HepG2 (cell line): ENCODE measurements around the gene CTSZ. TPM values are rescaled to one million over a fixed set of nuclear protein-coding genes. Genes with fewer than 3 reads are reported as not detected.

Experiments used
- ARNT ChIP-seq: fragments of 450-650 bp; IDR thresholded peaks from 2 replicates; pipeline ENCODE4 v1.6.1; 2017
- HMGXB3 ChIP-seq: sonication (generic); formaldehyde crosslinking; IDR thresholded peaks from 2 replicates; pipeline ENCODE4 v1.4.0; 2020; ENCODE audit warnings: missing genetic modification reagents, borderline replicate concordance
- JUNB ChIP-seq: sonication (generic); formaldehyde crosslinking; IDR thresholded peaks from 2 replicates; pipeline ENCODE4 v1.8.0; 2022; ENCODE audit warnings: missing genetic modification reagents, mild to moderate bottlenecking, borderline replicate concordance
- MXD1 ChIP-seq: sonication (generic); formaldehyde crosslinking; IDR thresholded peaks from 2 replicates; pipeline ENCODE4 v1.4.0; 2020; ENCODE audit warnings: mild to moderate bottlenecking, missing genetic modification reagents
- NFAT5 ChIP-seq: sonication (generic); formaldehyde crosslinking; IDR thresholded peaks from 2 replicates; pipeline ENCODE4 v1.4.0; 2020; ENCODE audit warnings: missing genetic modification reagents
- NFKB2 ChIP-seq: sonication (generic); formaldehyde crosslinking; IDR thresholded peaks from 2 replicates; pipeline ENCODE4 v1.4.0; 2020; ENCODE audit warnings: missing genetic modification reagents, borderline replicate concordance
- ZNF142 ChIP-seq: sonication (generic); formaldehyde crosslinking; IDR thresholded peaks from 2 replicates; pipeline ENCODE4 v1.4.0; 2020; ENCODE audit warnings: missing genetic modification reagents
- ZNF451 ChIP-seq: sonication (generic); formaldehyde crosslinking; IDR thresholded peaks from 2 replicates; pipeline ENCODE4 v1.5.0; 2020; ENCODE audit warnings: mild to moderate bottlenecking, missing genetic modification reagents
- ZNF607 ChIP-seq: sonication (generic); formaldehyde crosslinking; IDR thresholded peaks from 2 replicates; pipeline ENCODE4 v1.5.1; 2020; ENCODE audit warnings: missing genetic modification reagents, mild to moderate bottlenecking, borderline replicate concordance
- ZNF670 ChIP-seq: sonication (generic); formaldehyde crosslinking; IDR thresholded peaks from 2 replicates; pipeline ENCODE4 v1.8.0; 2022; ENCODE audit warnings: mild to moderate bottlenecking, missing genetic modification reagents, borderline replicate concordance
- ZNF777 ChIP-seq: sonication (generic); formaldehyde crosslinking; IDR thresholded peaks from 2 replicates; pipeline ENCODE4 v1.4.0; 2020; ENCODE audit warnings: missing genetic modification reagents
- polyA plus RNA-seq, 8 experiments: library from polyadenylated mRNA; depleted of rRNA in 3 of 8; stranded (reverse) in 7 of 8; unstranded in 1 of 8; fragments of >200 nt; fragmentation: Illumina TruSeq in 4 of 8; extraction: Trizol in 4 of 8; gene quantifications; 2 replicates each; pipeline versions ENCODE4 v1.2.1 to v1.2.3, GENCODE V29; 2011 to 2016; ENCODE audit warnings: low read depth in 4 of 8, missing spikeins in 1 of 8, mixed read lengths in 1 of 8; ENCODE audit not compliant: insufficient read depth in 1 of 8
- total RNA-seq, 5 experiments: library from RNA; depleted of rRNA; stranded (reverse); fragments of >200 nt; fragmentation: Illumina TruSeq; extraction: Trizol; gene quantifications; 2 replicates each; pipeline ENCODE4 v1.2.3, GENCODE V29; 2016; ENCODE audit warnings: low read depth in 1 of 5

Gene CTSZ
- total and polyA plus RNA-seq, 2 of the 13 experiments (the other 11 are each of a cell fraction or from before 2014, with no cell fraction given), result 0.33 TPM; not detected in 1

- TF ChIP-seq MXD1 (CRISPR knock-in tag), result peak; percentile 51
- TF ChIP-seq NFKB2 (CRISPR knock-in tag), result peak; percentile 91; the same call in 1 of the 2 replicates
- TF ChIP-seq ZNF607 (CRISPR knock-in tag), result peak; percentile 87
- peak; percentile 61; the same call in 1 of the 2 replicates for TF ChIP-seq ZNF777 (CRISPR knock-in tag)
- TF ChIP-seq HMGXB3 (CRISPR knock-in tag), result no peak
- peak; percentile 68; the same call in 1 of the 2 replicates for TF ChIP-seq ZNF451 (CRISPR knock-in tag)
- TF ChIP-seq ZNF670 (CRISPR knock-in tag), result peak; percentile 91; the same call in 1 of the 2 replicates
- TF ChIP-seq ZNF142 (CRISPR knock-in tag), result no peak; the same call in 1 of the 2 replicates
- TF ChIP-seq NFAT5 (CRISPR knock-in tag), result peak; percentile 88; the same call in 1 of the 2 replicates
- TF ChIP-seq JUNB (CRISPR knock-in tag), result 0 out of 2 replicates have a peak, but pooled peaks have one; percentile 11
- no peak for TF ChIP-seq ARNT
Observed at GRCh38 chr20:59042151-59042795, 35.2 kb upstream of the CTSZ start, which contains the start of gene PRELID3B (continued).
